Measurements from ENCODE around the gene KIAA0513.

The KIAA0513 gene

DNA sequence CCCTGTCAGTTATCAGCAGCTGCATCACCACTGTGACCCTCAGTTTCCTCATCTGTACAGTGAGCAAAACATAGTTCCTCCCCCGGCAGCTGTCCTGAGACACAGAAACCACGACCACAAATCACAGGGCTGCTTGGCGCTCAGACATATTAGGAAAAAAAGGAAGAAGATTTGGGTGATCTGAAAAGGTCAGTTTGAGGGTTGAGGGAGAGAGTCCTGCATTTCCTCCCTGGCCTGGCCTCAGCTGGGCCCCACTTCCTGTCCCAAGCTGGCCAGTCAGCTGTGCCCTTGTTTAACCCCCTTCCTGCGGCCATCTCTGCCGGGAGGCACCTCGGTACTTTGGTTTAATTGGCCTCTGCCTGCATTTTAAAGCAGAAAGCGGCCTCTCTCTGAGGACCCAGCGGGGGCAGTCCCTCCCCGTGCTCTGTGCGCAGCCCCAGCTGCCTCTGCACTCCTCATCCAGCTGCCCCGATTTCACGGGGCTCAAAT, 108.7 kb downstream of the KIAA0513 start:
- peaks cover 8% of the 10 kb centered on the region for H3K27me3 ChIP-seq (ENCODE audit: insufficient read depth, low read length, poor library complexity)
- H2AFZ ChIP-seq (ENCODE audit: low read depth, low read length): no peak overlapping the region
- DNase-seq (no peak), ATAC-seq (ENCODE audit: insufficient read depth, low read depth) (no peak)
- no peak overlapping the region for H3K4me3 ChIP-seq (ENCODE audit: low read depth in 1 of 2, low read length in 2 of 2)
- H3K4me2 ChIP-seq (ENCODE audit: insufficient read depth, low read length): no peak overlapping the region
- no peaks in the 10 kb centered on the region for H3K36me3 ChIP-seq (ENCODE audit: insufficient read depth, low read length)
- H3K79me2 ChIP-seq (ENCODE audit: insufficient read depth, low read length): no peaks in the 10 kb centered on the region
- no peak overlapping the region for H3K9ac ChIP-seq (ENCODE audit: low read depth, low read length)
- no peak overlapping the region for H3K27ac ChIP-seq (ENCODE audit: low read length)
- H4K20me1 ChIP-seq (ENCODE audit: insufficient read depth, low read length): peaks cover 5% of the 10 kb centered on the region; the same call in 1 of the 2 replicates
- no peaks in the 10 kb centered on the region for H3K4me1 ChIP-seq (ENCODE audit: insufficient read depth, low read length)
- H3K9me3 ChIP-seq (ENCODE audit: insufficient read depth, low read length, severe bottlenecking): no peaks in the 10 kb centered on the region
- TF ChIP-seq EZH2 (IDR thresholded peaks at IDR 0.05; ENCODE audit: borderline replicate concordance, low read depth, low read length, severe bottlenecking) (no peak), CTCF (IDR thresholded peaks at IDR 0.05; ENCODE audit: borderline replicate concordance, extremely low read depth, low read length, poor library complexity, severe bottlenecking) (no peak)

- Histone ChIP-seq H3K36me3 (ENCODE audit: insufficient read depth, low read length) (no peaks in the 10 kb centered on the region), H3K4me3 (ENCODE audit: low read depth in 1 of 2, low read length in 2 of 2) (no peak overlapping the region), H3K27me3 (ENCODE audit: insufficient read depth, low read length, poor library complexity) (peaks cover 8% of the 10 kb centered on the region), H4K20me1 (ENCODE audit: insufficient read depth, low read length) (peaks cover 5% of the 10 kb centered on the region; the same call in 1 of the 2 replicates), H3K4me1 (ENCODE audit: insufficient read depth, low read length) (no peaks in the 10 kb centered on the region), H3K9me3 (ENCODE audit: insufficient read depth, low read length, severe bottlenecking) (no peaks in the 10 kb centered on the region), H2AFZ (ENCODE audit: low read depth, low read length) (no peak overlapping the region), H3K79me2 (ENCODE audit: insufficient read depth, low read length) (no peaks in the 10 kb centered on the region), H3K9ac (ENCODE audit: low read depth, low read length) (no peak overlapping the region), H3K27ac (ENCODE audit: low read length) (no peak overlapping the region), H3K4me2 (ENCODE audit: insufficient read depth, low read length) (no peak overlapping the region)
- DNase-seq: no peak
- TF ChIP-seq EZH2 (IDR thresholded peaks at IDR 0.05; ENCODE audit: borderline replicate concordance, low read depth, low read length, severe bottlenecking): no peak
- no peak for TF ChIP-seq CTCF (IDR thresholded peaks at IDR 0.05; ENCODE audit: borderline replicate concordance, extremely low read depth, low read length, poor library complexity, severe bottlenecking)
- no peak for ATAC-seq (ENCODE audit: insufficient read depth, low read depth)
Measured at GRCh38 chr16:85136702-85137322, 109.2 kb downstream of the KIAA0513 start.

GRCh38 chr16:85137323-85138072, 109.9 kb downstream of the KIAA0513 start:
- Histone ChIP-seq H4K20me1 (ENCODE audit: insufficient read depth, low read length) (peaks cover 5% of the 10 kb centered on the region; the same call in 1 of the 2 replicates), H2AFZ (ENCODE audit: low read depth, low read length) (no peak overlapping the region), H3K9me3 (ENCODE audit: insufficient read depth, low read length, severe bottlenecking) (no peaks in the 10 kb centered on the region), H3K27ac (ENCODE audit: low read length) (no peak overlapping the region), H3K79me2 (ENCODE audit: insufficient read depth, low read length) (no peaks in the 10 kb centered on the region), H3K4me1 (ENCODE audit: insufficient read depth, low read length) (no peaks in the 10 kb centered on the region), H3K27me3 (ENCODE audit: insufficient read depth, low read length, poor library complexity) (peaks cover 8% of the 10 kb centered on the region), H3K36me3 (ENCODE audit: insufficient read depth, low read length) (no peaks in the 10 kb centered on the region), H3K4me2 (ENCODE audit: insufficient read depth, low read length) (no peak overlapping the region), H3K4me3 (ENCODE audit: low read depth in 1 of 2, low read length in 2 of 2) (no peak overlapping the region), H3K9ac (ENCODE audit: low read depth, low read length) (no peak overlapping the region)
- no peak for ATAC-seq (ENCODE audit: insufficient read depth, low read depth)
- TF ChIP-seq CTCF (IDR thresholded peaks at IDR 0.05; ENCODE audit: borderline replicate concordance, extremely low read depth, low read length, poor library complexity, severe bottlenecking) (no peak), EZH2 (IDR thresholded peaks at IDR 0.05; ENCODE audit: borderline replicate concordance, low read depth, low read length, severe bottlenecking) (no peak)
- no peak for DNase-seq

Measured in DND-41 (cell line).